K562 (cell line): ENCODE measurements around the gene PPIL6. TPM values are rescaled to one million over a fixed set of nuclear protein-coding genes. Genes with fewer than 3 reads are reported as not detected.
A peak's percentile ranks its signal among the peaks of the same experiment; 100 is the strongest.

Experiments used
- ATAC-seq: fragments of 200-7000 bp; cut with Tn5 transposase; 3 replicates; pipeline ENCODE4 v1.9.1; 2020; ENCODE audit warnings: moderate library complexity
- BruUV-seq: library from RNA; stranded (reverse); fragments of 400-500 nt; replicated peaks from 2 replicates; lab custom pipeline; 2021; lab: Mats Ljungman, UMichigan
- CTCF ChIA-PET: fragments of 300-600 bp; formaldehyde crosslinking; extraction: SDS; loops from one replicate; lab custom pipeline; 2021; ENCODE audit warnings: low intra/inter-chr PET ratio; lab: Yijun Ruan, JAX
- POLR2A ChIA-PET: fragments of 300-600, 350-650 bp; sonication (Branson Sonifier 250); formaldehyde crosslinking; extraction: SDS; loops from one replicate; lab custom pipeline; 2021; ENCODE audit warnings: antibody characterized with exemption, inconsistent platforms; lab: Yijun Ruan, JAX
- DNase-seq, 4 experiments: peaks; one replicate each; pipeline versions ENCODE4 v3.0.0 to v3.0.0-alpha.2; 2011 to 2018; ENCODE audit warnings: low spot score in 3 of 4, mixed read lengths in 3 of 4; ENCODE audit errors: extremely low read depth in 1 of 4
- FAIRE-seq: peaks from 2 replicates; lab custom pipeline; 2011; peaks lifted over from hg19 to GRCh38; lab: Jason Lieb, UNC
- H2AFZ ChIP-seq: 2 replicates; pipeline ENCODE4 v1.6.0; 2011; ENCODE audit warnings: low read depth, low read length, control low read depth, inconsistent platforms
- H3K27ac ChIP-seq: fragments of 200-600 bp; 3 replicates; pipeline ENCODE4 v1.8.0; 2011; ENCODE audit warnings: low read depth, mild to moderate bottlenecking, control low read depth, inconsistent platforms, low read length, moderate library complexity, mixed read lengths; ENCODE audit errors: extremely low read depth
- H3K27me3 ChIP-seq, 2 experiments: fragments of 300-600 bp in 1 of 2; 2 replicates in 1 of 2; 3 replicates in 1 of 2; pipeline versions ENCODE4 v1.6.0 to v1.8.0; 2011; ENCODE audit warnings: inconsistent platforms in 2 of 2, low read length in 2 of 2, mild to moderate bottlenecking in 1 of 2, mixed read lengths in 1 of 2, moderate library complexity in 1 of 2; ENCODE audit not compliant: control insufficient read depth in 2 of 2, insufficient read depth in 2 of 2
- H3K36me3 ChIP-seq: fragments of 300-600 bp; 3 replicates; pipeline ENCODE4 v1.8.0; 2011; ENCODE audit warnings: mild to moderate bottlenecking, low read length, inconsistent platforms; ENCODE audit not compliant: control insufficient read depth, insufficient read depth
- H3K4me1 ChIP-seq, 2 experiments: fragments of 200-600 bp in 1 of 2; replicated peaks in 1 of 2; 2 replicates in 1 of 2; 3 replicates in 1 of 2; pipeline versions ENCODE4 v1.5.1 to v1.8.0; 2011; ENCODE audit warnings: inconsistent platforms in 2 of 2, low read length in 2 of 2, mild to moderate bottlenecking in 1 of 2, mixed read lengths in 1 of 2, moderate library complexity in 1 of 2; ENCODE audit not compliant: control insufficient read depth in 2 of 2, insufficient read depth in 2 of 2
- H3K4me2 ChIP-seq: 2 replicates; pipeline ENCODE4 v1.6.1; 2011; ENCODE audit warnings: low read length, control low read depth, inconsistent platforms, mixed read lengths; ENCODE audit not compliant: insufficient read depth
- H3K4me3 ChIP-seq: fragments of 200-600 bp; sonication (generic), shearing (Covaris generic); 2 replicates; pipeline ENCODE4 v1.5.1; 2016; ENCODE audit warnings: control low read depth, inconsistent platforms
- H3K79me2 ChIP-seq: fragments of 200-600 bp; 3 replicates; pipeline ENCODE4 v1.8.0; 2011; ENCODE audit warnings: low read length, inconsistent platforms; ENCODE audit not compliant: control insufficient read depth, insufficient read depth
- H3K9ac ChIP-seq, 2 experiments: 2 replicates each; pipeline versions ENCODE4 v1.6.0 to v1.6.1; 2011; ENCODE audit warnings: low read depth in 2 of 2, low read length in 2 of 2, control low read depth in 1 of 2, inconsistent platforms in 1 of 2, mild to moderate bottlenecking in 1 of 2, mixed read lengths in 1 of 2; ENCODE audit not compliant: insufficient read depth in 1 of 2
- H3K9me1 ChIP-seq: one replicate; pipeline ENCODE4 v1.6.0; 2011; ENCODE audit warnings: inconsistent platforms, mild to moderate bottlenecking, low read length, moderate library complexity; ENCODE audit not compliant: control insufficient read depth, insufficient read depth
- H3K9me3 ChIP-seq: replicated peaks from 2 replicates; pipeline ENCODE4 v1.5.1; 2011; ENCODE audit warnings: low read depth, low read length, inconsistent platforms; ENCODE audit not compliant: control insufficient read depth, insufficient read depth
- H4K20me1 ChIP-seq: replicated peaks from 2 replicates; pipeline ENCODE4 v1.6.1; 2011; ENCODE audit warnings: low read length, inconsistent platforms, mixed read lengths; ENCODE audit not compliant: control insufficient read depth, insufficient read depth
- ARHGAP35 ChIP-seq: fragments of 450-650 bp; IDR thresholded peaks from 2 replicates; pipeline ENCODE4 v1.6.1; 2018; ENCODE audit not compliant: partially characterized antibody
- BCOR ChIP-seq: fragments of 450-650 bp; IDR thresholded peaks from 2 replicates; pipeline ENCODE4 v1.6.1; 2016
- CEBPG ChIP-seq, 3 experiments: fragments of 200-800 bp in 1 of 3; sonication (Bioruptor generic) in 1 of 3; sonication (generic) in 1 of 3; formaldehyde crosslinking in 1 of 3; IDR thresholded peaks in 2 of 3; conservative IDR thresholded peaks in 1 of 3; 2 replicates each; pipeline versions ENCODE4 v1.6.1 to v1.8.0; 2016 to 2022; ENCODE audit warnings: missing compliant biosample characterization in 2 of 3, missing genetic modification characterization in 2 of 3, mild to moderate bottlenecking in 1 of 3, missing genetic modification reagents in 1 of 3
- ESRRA ChIP-seq: fragments of 450-650 bp; IDR thresholded peaks from 2 replicates; pipeline ENCODE4 v1.6.1; 2014; ENCODE audit warnings: low read depth, mild to moderate bottlenecking, moderate library complexity, borderline replicate concordance
- FOSL1 ChIP-seq: fragments of 200-800 bp; sonication (Bioruptor generic); conservative IDR thresholded peaks from 2 replicates; pipeline ENCODE4 v1.6.1; 2016; ENCODE audit warnings: missing genetic modification characterization, missing compliant biosample characterization
- GTF2E2 ChIP-seq: fragments of 200-800 bp; sonication (Bioruptor generic); IDR thresholded peaks from 2 replicates; pipeline ENCODE4 v1.6.1; 2016; ENCODE audit warnings: missing genetic modification characterization, missing compliant biosample characterization
- HIVEP1 ChIP-seq: fragments of 250-450 bp; sonication (Bioruptor Pico); IDR thresholded peaks from 2 replicates; pipeline ENCODE4 v1.4.0; 2020; ENCODE audit warnings: mild to moderate bottlenecking
- HMGN3 ChIP-seq: IDR thresholded peaks from 2 replicates; pipeline ENCODE4 v1.6.1; 2011; ENCODE audit warnings: borderline replicate concordance, low read depth, mild to moderate bottlenecking, mixed read lengths, low read length; ENCODE audit not compliant: insufficient read length; ENCODE audit errors: extremely low read depth
- KDM1A ChIP-seq, 2 experiments: fragments of 450-650 bp; IDR thresholded peaks; 2 replicates each; pipeline ENCODE4 v1.6.1; 2016; ENCODE audit warnings: mild to moderate bottlenecking in 2 of 2
- MAFF ChIP-seq: IDR thresholded peaks from 2 replicates; pipeline ENCODE4 v1.6.1; 2012; ENCODE audit warnings: low read length, improper control_type of control experiment
- NFIX ChIP-seq: fragments of 250-450 bp; sonication (Bioruptor Pico); IDR thresholded peaks from 2 replicates; pipeline ENCODE4 v1.4.0; 2020; ENCODE audit warnings: low read depth, mild to moderate bottlenecking, moderate library complexity
- NR2C1 ChIP-seq, 2 experiments: fragments of 450-650 bp; IDR thresholded peaks; 2 replicates each; pipeline ENCODE4 v1.6.1; 2017; ENCODE audit warnings: mild to moderate bottlenecking in 2 of 2, antibody characterized with exemption in 1 of 2, inconsistent platforms in 1 of 2, missing compliant biosample characterization in 1 of 2, missing genetic modification characterization in 1 of 2
- RBM22 ChIP-seq: fragments of 200-400 bp; formaldehyde crosslinking; IDR thresholded peaks from 2 replicates; pipeline ENCODE4 v1.6.1; 2018; ENCODE audit warnings: low read length, low read depth; ENCODE audit not compliant: poor library complexity, severe bottlenecking
- RBM25 ChIP-seq: fragments of 200-400 bp; formaldehyde crosslinking; IDR thresholded peaks from 2 replicates; pipeline ENCODE4 v1.6.1; 2018; ENCODE audit warnings: low read length, low read depth, moderate library complexity; ENCODE audit not compliant: severe bottlenecking
- RBM39 ChIP-seq: fragments of 200-400 bp; formaldehyde crosslinking; optimal IDR thresholded peaks from 2 replicates; pipeline ENCODE3; 2018; ENCODE audit warnings: low read depth, low read length
- ZNF121 ChIP-seq: sonication (generic); formaldehyde crosslinking; conservative IDR thresholded peaks from 2 replicates; pipeline ENCODE4 v1.8.0; 2022; ENCODE audit warnings: missing genetic modification reagents
- ZNF316 ChIP-seq: fragments of 450-650 bp; IDR thresholded peaks from 2 replicates; pipeline ENCODE4 v1.6.1; 2016
- ZNF589 ChIP-seq: fragments of 200-800 bp; sonication (Bioruptor generic); IDR thresholded peaks from 2 replicates; pipeline ENCODE4 v1.6.1; 2016; ENCODE audit warnings: low read depth, missing genetic modification characterization, missing compliant biosample characterization
- WGBS: fragments of 100-300 bp; shearing (Covaris generic); methylation state at CpG from one replicate; pipeline ENCODE4 v1.1.6; 2016; ENCODE audit warnings: low coverage, mixed read lengths; ENCODE audit not compliant: insufficient coverage; ENCODE audit errors: missing lambda C conversion rate; 5-methylcytosine and 5-hydroxymethylcytosine counted together
- in situ Hi-C: fragments of 300-500 bp; cut with MboI; formaldehyde crosslinking; loops from 4 replicates; pipeline ENCODE4 v1.15.0; 2018; ENCODE audit warnings: inconsistent platforms, mixed read lengths
- intact Hi-C: fragments of 100-400 bp; cut with micrococcal nuclease; formaldehyde crosslinking; loops from 2 replicates; pipeline ENCODE4 v1.14.2; 2022
- polyA plus RNA-seq, 8 experiments: library from polyadenylated mRNA; depleted of rRNA in 4 of 8; stranded (reverse) in 5 of 8; unstranded in 3 of 8; fragments of >200 nt; fragmentation: Nextera tagmentation in 2 of 8; fragmentation: Illumina TruSeq in 1 of 8; extraction: Ambion mirVana in 2 of 8; extraction: Trizol in 1 of 8; gene quantifications; 2 replicates each; pipeline versions ENCODE4 v1.2.1 to v1.2.3, GENCODE V29; 2011 to 2014; ENCODE audit warnings: inconsistent platforms in 1 of 8, missing spikeins in 1 of 8
- total RNA-seq, 7 experiments: library from RNA; depleted of rRNA in 6 of 7; stranded (reverse); fragments of >200 nt in 6 of 7; fragmentation: Illumina TruSeq in 2 of 7; extraction: Trizol in 2 of 7; gene quantifications; 2 replicates each; pipeline versions ENCODE4 v1.2.1 to v1.2.3, GENCODE V29; 2011 to 2021; ENCODE audit warnings: low replicate concordance in 1 of 7

Gene PPIL6
- total and polyA plus RNA-seq, 9 of the 15 experiments (the other 6 are each of a cell fraction or from before 2014, with no cell fraction given): 0.03 to 0.98 (median 0.41) TPM; not detected in 1

- Histone ChIP-seq H3K4me2 (peak overlapping the region; percentile 69), H3K4me3 (no peak overlapping the region), H3K9me3 (no peaks in the 10 kb centered on the region), H3K27ac (peak overlapping the region; percentile 88), H3K36me3 (peaks cover 3% of the 10 kb centered on the region; the same call in 1 of the 3 replicates), H3K4me1 (peaks cover 26 to 45% of the 10 kb centered on the region in 2 experiments), H3K9ac (peak overlapping the region; percentile 63 to 82; a peak in 3 of 4 replicates), H3K9me1 (no peaks in the 10 kb centered on the region), H2AFZ (peak overlapping the region; percentile 81), H3K27me3 (no peaks in the 10 kb centered on the region), H3K79me2 (no peaks in the 10 kb centered on the region), H4K20me1 (no peaks in the 10 kb centered on the region)
- FAIRE-seq: peak; percentile 93
- ChIA-PET CTCF (no interaction called here), POLR2A (interaction anchor here (0.9 to 3.9 kb wide), 11 partner anchors 9 to 269 kb away, joined by 3 to 32 read pairs (median 3); partner anchors contain the start of gene CD164)
- intact Hi-C loops: loop anchor here (2.0 kb wide), 1 partner anchor 45 kb away; no protein-coding TSS in a partner anchor
- peak; percentile 87 for ATAC-seq
- no TSS peak for BruUV-seq
- in situ Hi-C loops: no loop called here
- DNase-seq: peak in 3 of 4 experiments; percentile 19 to 91 (median 83)
- 20% methylated on average over 3 of the region's 3 CpGs for WGBS
- TF ChIP-seq ZNF589 (0 out of 2 replicates have a peak, but pooled peaks have one; percentile 22), FOSL1 (tag) (0 out of 2 replicates have a peak, but pooled peaks have one; percentile 16), CEBPG (CRISPR knock-in tag; IDR thresholded peaks at IDR 0.05) (peak; percentile 48; the same call in 1 of the 2 replicates), CEBPG (tag; conservative IDR thresholded peaks at IDR 0.05 in 1 of 2, IDR thresholded peaks at IDR 0.05 in 1 of 2) (peak; percentile 63 to 81), ARHGAP35 (no peak), NR2C1 (IDR thresholded peaks at IDR 0.05) (no peak), NR2C1 (tag; IDR thresholded peaks at IDR 0.05) (0 out of 2 replicates have a peak, but pooled peaks have one; percentile 16), HIVEP1 (CRISPR knock-in tag) (no peak), ESRRA (peak; percentile 93), ZNF316 (peak; percentile 70), RBM25 (peak; percentile 73), ZNF121 (CRISPR knock-in tag) (no peak), HMGN3 (no peak), KDM1A (IDR thresholded peaks at IDR 0.05) (peak; percentile 45 to 77; a peak in 3 of 4 replicates), RBM22 (no peak), BCOR (peak; percentile 90), NFIX (CRISPR knock-in tag) (0 out of 2 replicates have a peak, but pooled peaks have one; percentile 31), RBM39 (no peak), MAFF (peak; percentile 73), GTF2E2 (tag) (no peak)
Measured at GRCh38 chr6:109349419-109349987, 90.9 kb downstream of the PPIL6 start.
